GM19328 (cell line): Measurements from ENCODE around the gene SLC12A4.

Experiments used
- ATAC-seq: cut with Tn5 transposase; IDR thresholded peaks from one replicate; pipeline ENCODE4 v1.9.1; 2021; ENCODE audit warnings: mild to moderate bottlenecking, moderate library complexity; ENCODE audit not compliant: unreplicated experiment

The SLC12A4 gene

GRCh38 chr16:67902831-67903230 is 65.6 kb downstream of the SLC12A4 start:
- no peak for ATAC-seq

DNA sequence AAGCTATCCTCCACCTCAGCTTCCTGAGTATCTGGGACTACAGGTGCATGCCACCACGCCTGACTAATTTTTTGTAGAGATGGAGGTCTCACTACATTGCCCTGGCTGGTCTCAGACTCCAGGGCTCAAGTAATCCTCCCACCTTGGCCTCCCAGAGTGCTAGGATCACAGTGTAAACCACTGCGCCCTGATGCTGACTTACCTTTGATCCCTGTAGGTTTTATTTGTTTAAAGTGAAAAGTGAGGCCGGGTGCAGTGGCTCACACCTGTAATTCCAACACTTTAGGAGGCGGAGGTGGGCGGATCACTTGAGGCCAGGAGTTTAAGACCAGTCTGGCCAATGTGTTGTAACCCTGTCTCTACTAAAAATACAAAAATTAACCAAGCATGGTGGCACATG is 66.7 kb downstream of the SLC12A4 start:
- ATAC-seq = no peak

DNA sequence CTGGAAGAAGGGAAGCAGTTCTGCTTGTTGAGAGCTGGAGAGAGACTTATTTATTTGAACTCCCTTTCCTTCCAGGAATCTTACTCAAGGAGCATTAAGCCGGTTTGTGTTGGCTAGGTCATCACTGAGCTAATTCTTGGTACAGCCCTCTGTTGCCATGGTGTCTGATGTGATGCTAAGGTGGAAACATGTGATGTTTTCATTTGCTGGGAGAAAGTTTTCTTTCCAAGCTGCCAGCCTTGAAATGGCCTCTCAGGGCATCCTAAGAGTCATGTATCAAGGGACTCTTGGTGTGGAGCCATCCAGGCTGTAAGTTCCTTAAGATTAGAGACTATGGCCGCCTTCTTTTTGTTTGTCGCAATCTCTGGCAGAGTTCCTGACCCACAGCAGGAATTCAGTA is 71.2 kb downstream of the SLC12A4 start:
- no peak for ATAC-seq

- no peak for ATAC-seq
Measured at GRCh38 chr16:67893743-67894399, 74.6 kb downstream of the SLC12A4 start.
